HL-60 (cell line): Measurements from ENCODE around the gene PCNX3.

Experiments used
- CTCF ChIP-seq: IDR thresholded peaks from one replicate; pipeline ENCODE4 v1.5.1; 2011; ENCODE audit warnings: low read length, control low read depth, inconsistent platforms; ENCODE audit not compliant: insufficient read depth
- POLR2AphosphoS5 ChIP-seq: IDR thresholded peaks from 2 replicates; pipeline ENCODE4 v1.6.1; 2012; ENCODE audit warnings: low read depth
- REST ChIP-seq: IDR thresholded peaks from 2 replicates; pipeline ENCODE4 v1.6.1; 2012; ENCODE audit warnings: low read depth; ENCODE audit not compliant: insufficient replicate concordance

GRCh38 chr11:65642014-65642671 is 26.6 kb downstream of the PCNX3 start:
- TF ChIP-seq POLR2AphosphoS5 (no peak), CTCF (no peak), REST (no peak)
